NOMO-1 treated with DMSO at 0.1 percent for 48 hours (cell line): ENCODE data around the gene TXNL4A.
A peak's percentile ranks its signal among the peaks of the same experiment; 100 is the strongest.

Experiments
- DNase-seq: peaks from one replicate; lab custom pipeline; 2025; ENCODE audit not compliant: unreplicated experiment; lab: John Stamatoyannopoulos, UW

Gene TXNL4A

DNA sequence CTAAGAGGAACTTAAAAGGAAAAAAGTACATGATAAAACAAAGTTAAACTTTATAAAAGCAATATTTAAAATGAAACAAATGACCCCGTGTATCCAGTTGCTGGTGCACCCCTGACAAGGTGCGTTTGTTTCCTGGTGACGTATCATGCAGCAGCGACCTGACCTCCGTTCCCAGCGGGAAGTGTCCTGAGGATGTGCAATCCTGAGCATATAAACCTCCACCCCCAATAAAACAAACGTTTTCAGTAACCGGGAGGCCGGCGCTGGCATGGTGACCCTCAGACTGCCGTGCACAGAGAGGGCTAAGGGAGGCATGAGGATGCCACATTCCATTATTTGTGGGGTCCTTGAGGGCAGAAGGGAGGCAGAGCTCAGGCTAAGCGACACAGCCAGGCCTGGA, 51.7 kb downstream of the TXNL4A start:
- no peak for DNase-seq

DNA sequence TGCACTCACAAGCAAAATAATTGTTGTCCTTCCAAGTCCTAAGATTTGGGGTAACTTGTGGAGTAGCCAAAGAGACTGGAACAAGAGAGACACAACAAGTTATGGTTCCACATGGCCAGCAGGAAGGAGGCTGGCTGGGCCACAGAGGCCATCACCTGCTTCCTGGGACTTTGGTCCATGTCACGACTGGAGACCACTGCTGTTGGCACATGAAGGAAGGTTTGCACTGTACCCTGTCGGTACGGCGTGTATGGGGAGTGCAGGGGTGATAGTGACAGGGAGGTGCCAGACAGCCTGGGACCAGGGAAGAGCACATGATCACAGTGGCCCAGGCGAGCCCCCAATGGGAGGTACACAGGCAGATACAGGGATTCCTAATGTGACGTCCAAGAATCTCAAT, 52.4 kb downstream of the TXNL4A start:
- DNase-seq, result no peak

DNA sequence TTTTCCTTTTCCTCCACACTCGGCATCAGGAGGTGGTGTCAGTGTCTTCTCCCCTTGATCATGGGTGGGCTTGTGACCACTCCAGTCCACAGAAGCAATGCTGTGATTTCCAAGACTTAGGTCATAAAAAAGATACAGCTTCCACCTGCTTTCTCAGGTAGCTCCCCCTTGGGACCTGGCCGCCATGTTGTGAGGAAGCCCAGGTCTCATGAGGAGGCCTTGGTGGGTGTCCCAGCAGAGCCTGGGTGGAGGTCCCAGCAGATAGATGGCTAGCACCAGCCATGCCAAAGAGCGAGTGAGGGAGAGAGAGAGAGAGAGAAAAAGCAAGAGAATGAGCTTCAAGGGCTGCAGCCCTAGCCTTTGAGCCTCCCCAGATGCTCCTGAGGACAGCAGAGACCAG, 52.9 kb downstream of the TXNL4A start:
- no peak for DNase-seq

DNA sequence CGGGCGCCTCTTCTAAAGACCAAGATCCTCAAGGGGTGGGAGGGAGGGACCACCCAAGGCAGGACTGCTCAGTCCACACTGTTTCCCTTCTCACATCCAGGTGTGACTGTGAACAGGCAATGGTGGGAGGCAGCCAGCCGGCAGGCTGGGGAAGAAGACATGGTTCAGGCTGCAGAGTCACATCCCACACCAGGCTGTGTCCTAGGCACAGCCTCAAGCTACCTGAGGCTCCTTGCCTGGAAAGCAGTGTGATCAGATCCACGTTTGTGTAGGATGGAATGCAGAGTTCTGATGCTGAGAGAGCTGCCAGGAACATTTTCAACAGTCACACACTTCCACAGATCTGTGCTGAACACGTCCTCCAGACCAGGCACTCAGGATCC, 53.3 kb downstream of the TXNL4A start:
- DNase-seq, result no peak

DNA sequence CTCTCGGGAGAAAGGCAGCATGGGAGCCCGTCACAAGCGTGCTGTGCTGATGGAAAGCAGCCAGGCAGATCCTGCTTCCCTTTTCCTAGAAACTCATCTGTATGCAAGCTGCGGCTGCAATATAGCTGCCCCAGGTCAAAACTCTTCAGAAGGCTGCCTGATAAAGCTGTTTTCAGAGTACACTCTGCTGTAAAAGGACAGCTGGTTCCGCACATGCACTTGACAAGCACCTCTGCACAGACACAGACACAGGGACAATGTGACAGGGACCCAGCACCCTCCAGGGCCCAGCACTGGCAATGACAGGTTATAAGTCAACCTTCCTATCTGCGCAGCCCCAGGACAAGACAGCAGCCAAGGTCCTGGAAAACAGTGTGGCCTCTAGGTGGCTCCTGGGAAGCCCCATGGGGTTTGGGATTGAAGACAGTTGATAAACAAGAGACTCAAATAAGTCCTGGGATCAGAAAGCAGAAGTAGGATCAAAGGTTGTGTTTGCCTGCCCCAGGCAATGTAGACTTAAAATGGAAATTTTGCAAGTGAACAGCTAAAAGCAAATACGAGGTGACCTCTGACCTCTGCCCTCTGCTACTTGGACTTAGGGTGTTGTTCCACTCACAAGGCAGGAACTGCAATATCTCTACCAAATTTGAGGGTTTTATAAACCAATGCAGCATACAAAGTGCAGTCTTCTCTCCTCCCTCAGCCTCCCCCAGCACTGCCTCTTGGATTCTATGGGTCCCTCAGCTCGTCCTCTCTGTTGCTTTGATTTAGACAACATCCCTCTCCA, 53.9 kb downstream of the TXNL4A start:
- no peak for DNase-seq

DNA sequence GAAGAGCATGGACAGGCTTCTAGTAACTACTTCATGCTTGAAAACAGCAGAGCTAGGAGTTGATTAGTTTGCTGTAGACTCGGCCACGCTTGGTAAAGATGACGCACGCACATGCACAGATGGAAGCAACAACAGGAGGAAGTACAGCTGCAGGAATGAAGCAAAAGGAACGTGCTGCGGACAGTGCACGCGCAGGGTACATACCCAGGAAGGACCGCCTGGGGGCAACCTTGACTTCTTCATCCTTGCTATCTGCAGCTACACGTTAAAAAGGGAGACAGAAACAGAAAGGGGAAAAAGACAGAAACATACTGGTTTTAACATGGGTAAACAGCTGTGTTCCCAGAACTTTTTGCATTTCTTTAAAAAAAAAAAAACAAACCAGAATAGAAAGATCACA, 54.6 kb downstream of the TXNL4A start:
- DNase-seq, result no peak

DNA sequence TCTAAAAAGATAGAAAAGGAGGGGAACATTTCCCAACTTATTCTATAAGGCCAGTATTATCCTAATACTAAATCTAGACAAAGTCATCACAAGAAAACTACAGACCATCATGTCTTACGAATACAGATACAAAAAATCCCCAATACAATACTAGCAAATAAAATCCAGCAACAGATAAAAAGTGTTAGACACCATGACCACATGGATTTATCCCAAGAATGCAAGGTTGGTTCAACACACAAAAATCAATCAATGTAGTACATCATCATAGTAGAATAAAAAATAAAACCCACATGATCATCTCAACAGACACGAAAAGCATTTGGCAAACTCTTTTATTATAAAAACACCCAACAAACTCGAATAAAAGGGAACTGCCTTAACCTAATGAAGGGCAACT, 55.5 kb downstream of the TXNL4A start:
- DNase-seq, result no peak

DNA sequence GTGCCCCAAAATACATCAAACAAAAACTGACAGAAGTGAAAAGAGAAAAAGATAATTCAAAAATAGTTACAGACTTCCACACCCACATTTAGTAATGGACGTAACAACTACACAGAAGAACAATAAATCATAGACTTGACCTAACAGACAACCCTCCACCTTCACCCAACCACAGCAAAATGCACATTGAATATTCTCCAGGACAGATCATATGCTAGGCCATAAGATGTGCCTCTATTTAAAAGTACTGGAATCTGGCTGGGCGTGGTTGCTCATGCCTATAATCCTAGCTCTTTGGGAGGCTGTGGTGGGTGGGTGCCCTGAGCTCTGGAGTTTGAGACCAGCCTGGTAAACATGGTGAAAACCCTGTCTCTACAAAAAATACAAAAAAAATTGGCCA, 56.9 kb downstream of the TXNL4A start:
- no peak for DNase-seq

DNA sequence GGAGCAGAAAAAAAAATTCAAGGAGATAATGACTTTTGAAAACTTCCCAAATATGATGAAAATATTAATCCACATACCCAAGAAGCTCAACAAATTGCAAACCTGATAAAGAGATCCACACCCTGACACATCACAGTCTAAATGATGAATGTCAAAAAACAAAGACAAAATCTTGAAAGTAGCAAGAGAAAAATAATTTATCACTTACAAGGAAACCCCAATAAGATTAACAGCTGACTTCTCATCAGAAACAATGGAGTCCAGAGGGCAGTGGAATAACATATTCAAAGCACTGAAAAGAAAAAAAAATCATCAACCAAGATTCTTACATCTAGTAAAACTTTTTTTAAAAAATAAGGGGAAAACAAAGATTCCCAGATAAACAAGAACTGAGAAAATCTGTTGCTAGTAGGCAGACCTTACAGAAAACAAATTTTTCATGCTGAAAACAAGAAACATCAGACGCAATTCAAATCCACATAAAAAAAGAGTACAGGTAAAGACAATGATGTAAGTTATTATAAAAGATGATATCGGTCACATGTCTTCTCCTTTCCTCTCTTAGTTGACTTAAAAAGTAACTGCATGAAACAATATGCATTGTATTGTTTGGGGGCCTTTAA, 58.2 kb downstream of the TXNL4A start:
- DNase-seq, result peak; percentile 12

DNA sequence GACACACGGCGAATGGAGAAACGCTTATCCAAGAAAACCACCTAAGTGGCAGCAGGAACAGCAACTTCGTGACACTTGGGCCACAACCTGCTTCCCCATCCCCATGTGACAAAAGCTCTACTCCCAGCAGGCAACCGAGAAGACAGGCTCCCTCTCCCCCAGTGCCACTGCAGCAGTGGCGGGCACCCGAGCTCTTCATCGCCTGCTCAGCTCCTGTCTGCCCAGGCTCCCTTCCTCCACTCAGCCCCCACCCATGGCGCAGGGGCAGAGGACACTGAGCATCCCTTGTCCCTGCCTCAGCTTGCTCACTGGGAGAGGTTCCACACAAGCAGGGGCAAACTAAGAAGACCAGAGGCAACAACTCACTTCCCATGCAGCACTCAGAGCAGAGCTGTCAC, 59.8 kb downstream of the TXNL4A start:
- DNase-seq, result no peak

DNA sequence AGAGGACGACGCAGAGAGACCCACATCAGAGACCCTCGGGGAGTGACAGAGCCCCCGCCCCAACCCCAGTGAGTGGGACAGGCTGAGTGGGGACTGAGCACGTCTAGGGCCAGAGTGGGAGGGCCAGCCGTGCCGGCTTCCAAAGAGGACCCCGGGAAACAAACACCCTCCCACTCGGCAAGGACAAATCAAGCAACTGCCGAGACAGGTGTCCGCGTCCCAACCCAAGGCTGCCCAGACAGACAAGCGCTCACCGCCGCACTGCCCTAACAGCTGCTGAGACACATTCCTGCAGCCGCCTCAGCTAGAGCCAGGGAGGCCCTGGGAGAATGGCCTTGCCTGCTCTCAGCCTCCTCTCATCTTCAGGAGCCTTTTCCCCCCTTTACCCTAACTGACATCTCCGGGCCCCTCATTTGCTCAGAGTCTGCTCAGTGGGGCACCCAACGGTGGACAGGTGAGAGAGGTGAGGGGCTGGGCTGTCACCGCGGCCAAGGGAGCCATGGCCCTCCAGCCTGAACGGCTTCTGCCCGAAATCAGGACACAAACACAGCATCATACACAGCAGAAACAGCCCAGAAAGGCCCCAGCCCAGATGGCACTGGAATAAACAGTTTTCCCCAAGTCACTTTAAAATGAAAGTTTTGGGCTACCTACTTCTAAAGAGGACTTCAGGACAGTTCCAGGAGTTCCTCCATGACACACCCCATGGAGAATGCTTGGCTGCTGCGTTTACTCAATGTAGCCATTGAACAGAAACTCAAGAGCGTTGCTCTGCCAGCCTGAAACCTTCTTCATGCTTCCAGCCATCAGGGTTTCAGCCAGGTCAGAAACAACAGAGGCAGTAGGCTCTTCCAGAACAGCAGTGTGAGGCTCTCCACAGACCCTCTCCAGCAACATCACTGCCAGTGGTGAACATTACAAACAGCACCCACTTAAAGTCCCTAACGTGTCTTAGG, 60.5 kb downstream of the TXNL4A start:
- no peak for DNase-seq

DNA sequence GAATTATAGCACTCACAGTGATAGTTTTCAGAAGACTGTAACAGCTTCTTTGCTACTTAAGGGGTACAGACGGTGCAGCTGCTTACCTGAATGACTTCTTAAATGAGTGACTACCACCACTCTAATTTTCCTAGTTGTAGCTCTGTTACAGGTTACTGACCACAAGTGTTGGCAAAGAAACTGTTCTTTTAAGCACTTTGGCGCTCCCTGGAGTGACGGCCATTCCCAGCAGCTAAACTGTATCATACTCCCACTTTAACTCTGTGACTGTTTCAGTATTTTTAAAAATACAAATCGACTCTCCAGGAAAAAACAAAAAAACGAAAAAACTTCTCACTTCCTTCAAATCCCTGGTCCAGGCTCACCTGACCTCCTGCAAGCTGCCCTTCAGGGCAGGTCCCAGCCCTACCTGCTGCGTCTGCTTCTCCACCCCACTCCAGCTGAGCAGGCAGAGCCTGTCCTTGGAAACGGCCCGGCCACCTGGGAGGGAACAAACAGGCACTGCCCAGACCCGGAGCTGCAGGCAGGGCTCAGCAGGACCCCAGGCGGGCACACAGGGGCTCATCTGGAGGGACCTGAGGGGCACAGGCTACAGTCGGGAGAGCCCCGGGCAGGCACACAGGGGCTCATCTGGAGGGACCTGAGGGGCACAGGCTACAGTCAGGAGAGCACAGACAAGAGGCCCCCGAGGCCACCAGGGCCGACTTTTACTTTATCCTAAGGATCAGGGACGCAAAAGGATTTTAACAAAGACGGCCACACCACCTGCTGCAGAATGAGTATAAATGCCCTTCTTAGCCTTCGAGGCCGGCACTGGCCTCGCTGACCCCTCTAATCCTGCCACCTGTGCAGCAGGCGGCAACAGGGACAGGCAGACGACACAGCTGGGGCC, 61.4 kb downstream of the TXNL4A start:
- DNase-seq, result no peak

DNA sequence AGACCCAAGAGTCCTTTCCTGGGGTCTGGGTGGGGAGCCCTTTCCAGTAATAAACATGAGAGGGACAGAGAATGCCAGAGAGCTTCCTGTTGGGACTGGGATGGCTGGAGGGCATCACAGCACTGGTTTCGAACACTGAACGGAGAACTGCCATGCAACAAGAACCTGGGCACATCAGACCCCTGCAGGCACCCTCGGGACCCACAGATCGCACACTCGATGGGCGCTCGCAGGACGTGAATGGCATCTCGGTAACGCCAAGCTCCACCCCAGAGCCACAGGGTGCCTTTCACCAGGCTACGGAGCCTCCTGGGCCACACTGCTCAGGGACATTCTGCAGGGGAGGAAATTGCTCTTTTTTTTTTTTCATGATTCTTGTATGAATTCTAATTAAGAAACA, 62.1 kb downstream of the TXNL4A start:
- no peak for DNase-seq

DNA sequence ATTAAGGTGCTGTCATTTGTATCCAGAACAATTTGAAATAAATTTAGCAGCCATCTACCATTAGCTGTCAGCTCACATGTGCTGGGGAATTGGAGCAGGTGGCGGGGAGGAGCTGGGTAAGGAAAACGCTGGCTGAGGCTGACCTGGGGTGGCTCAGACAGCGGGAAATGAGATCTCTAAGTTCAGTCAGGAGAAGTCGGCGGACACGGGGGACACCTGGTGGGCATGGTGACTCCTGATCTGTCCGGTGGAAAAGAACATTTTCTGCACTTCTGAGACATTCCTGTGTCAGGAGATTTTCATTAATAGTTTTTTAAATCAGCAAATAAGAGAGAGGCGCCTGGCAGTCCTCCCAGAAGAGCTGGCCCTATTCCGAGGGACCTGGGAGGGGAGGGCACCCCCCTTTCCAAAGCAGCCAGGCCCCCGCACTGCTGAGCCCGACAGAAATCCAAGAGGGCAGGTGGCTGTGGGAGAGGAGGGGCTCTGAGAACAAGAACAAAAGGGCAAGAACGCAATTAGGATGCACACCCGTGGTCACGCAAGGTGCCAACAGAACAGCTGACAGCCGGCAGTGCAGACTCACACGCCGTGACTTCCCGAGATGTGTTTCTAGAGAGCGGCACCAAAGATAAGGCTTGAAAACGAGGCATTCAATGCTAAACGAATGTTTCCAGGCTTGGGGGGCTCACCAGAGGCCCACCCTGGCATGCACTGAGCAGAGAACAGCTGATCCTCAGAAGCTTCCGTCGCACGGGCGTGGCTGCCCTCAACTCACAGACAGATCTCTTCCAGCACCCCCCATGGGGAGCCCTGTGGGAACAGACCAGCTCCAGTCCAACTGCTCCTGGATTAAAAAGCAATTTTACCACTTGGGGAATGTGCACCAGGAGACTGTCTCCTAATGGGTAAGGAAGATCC, 63.3 kb downstream of the TXNL4A start:
- DNase-seq, result no peak

DNA sequence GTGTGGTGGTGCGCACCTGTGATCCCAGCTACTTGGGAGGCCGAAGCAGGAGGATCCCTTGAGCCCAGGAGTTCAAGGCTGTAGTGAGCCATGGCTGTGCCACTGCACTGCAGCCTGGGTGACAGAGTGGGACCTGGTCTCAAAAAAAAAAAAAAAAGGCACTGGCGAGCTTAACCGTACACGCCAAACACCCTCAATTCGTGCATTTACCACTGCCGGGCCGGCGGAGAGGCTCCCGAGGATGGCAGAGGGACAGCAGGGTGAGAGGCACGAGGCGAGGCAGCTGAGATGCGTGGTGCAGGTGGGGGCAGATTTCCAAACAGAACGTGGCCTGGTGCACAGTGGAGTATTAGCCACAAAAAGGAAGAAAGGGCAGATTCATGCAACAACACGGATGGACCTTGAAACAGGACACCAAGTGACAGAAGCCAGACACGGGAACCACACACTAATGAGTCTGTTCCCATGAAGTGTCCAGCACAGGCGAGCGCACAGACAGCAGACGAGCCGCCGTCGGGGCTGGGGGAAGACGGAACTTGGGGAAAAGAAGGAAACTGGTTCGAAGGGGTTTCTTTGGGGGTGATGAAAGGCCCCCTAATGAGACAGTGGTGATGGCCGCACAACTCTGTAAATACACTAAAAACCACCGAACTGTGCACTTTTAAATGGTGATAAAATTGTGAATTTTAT, 64.3 kb downstream of the TXNL4A start:
- no peak for DNase-seq

DNA sequence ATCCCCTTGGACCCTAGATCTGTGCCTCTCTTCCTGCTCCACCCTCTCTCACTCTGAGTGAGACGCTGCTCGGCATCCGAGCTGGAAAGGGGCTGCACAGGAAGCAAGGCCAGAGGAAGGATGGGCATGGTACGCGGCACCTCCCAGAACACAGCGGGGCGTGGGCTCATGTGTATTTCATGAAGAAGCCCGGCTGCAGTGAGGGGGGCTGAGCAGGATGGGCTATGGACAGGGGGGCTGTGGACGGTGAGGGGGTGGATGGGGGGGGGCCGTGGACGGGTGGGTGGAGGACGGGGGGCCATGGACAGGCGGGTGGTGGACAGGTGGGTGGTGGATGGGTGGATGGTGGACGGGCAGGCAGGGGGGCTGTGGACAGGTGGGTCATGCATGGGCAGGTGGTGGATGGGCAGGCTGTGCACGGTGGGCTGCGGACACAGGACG, 65.4 kb downstream of the TXNL4A start:
- no peak for DNase-seq

DNA sequence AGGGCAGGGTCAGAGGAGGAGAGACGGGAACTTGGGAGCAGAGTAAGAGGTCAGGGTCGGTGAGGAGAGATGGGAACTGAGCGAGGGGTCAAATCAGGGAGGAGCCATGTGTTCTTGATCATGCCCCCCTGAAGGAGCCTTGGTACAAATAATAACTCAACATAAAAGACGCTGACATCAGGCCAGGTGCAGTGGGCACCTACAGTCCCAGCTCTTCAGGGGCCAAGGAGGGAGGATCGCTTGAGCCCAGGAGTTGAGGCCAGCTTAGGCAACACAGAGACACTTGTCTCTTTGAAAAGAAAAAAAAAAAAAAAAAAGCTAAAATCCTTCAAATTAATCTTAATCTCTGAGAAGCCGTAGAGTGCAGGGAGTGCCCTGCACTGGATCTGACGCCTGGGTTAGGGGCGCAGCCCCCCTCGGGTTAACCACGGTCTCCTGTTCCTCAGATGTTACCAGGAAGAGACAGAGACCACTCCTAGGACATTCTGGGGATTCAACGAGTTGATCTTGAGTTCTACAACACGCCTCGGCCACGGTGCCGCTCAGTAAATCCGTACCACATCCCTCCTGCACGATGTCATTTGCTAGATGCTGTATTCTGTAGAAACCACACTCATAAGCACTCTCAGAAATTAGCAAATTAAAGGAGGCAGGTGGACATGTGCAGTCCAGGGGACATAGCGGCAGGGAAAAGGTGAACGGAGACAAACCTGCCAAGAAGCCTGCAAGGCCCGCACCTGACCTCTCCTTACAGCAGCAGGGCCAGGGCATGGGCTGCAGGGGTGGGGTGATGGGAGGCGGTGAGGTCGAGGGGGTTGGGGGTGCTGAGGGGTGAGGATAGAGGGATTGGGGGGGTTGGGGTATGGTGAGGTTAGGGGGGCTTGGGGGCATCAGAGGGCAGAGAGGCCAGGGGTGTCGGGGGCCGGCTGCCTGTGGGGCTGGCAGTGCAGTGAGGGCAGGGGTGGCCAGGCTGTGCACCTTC, 66.1 kb downstream of the TXNL4A start:
- no peak for DNase-seq
